PFSK-1 (cell line): ENCODE data around the gene FUT8.

Experiments
- FOXP2 ChIP-seq: optimal IDR thresholded peaks from 2 replicates; pipeline ENCODE3; 2011; ENCODE audit warnings: borderline replicate concordance, control low read depth, inconsistent platforms; ENCODE audit not compliant: insufficient read depth; ENCODE audit errors: extremely low read length, extremely low read depth
- POLR2AphosphoS5 ChIP-seq: IDR thresholded peaks from 2 replicates; pipeline ENCODE4 v1.6.1; 2012; ENCODE audit warnings: low read depth, mild to moderate bottlenecking, control low read depth, low read length, moderate library complexity
- SIN3A ChIP-seq: IDR thresholded peaks from 2 replicates; pipeline ENCODE4 v1.6.1; 2012; ENCODE audit warnings: mild to moderate bottlenecking, low read length, moderate library complexity, borderline replicate concordance; ENCODE audit not compliant: insufficient read depth
- TAF1 ChIP-seq: IDR thresholded peaks from 2 replicates; pipeline ENCODE4 v1.6.1; 2012; ENCODE audit warnings: low read length, control low read depth, borderline replicate concordance; ENCODE audit not compliant: insufficient read depth
- TF ChIP-seq, protein P1 (sequence below), 2 experiments: IDR thresholded peaks; 2 replicates each; pipeline versions ENCODE4 v1.6.1 to v1.8.0; 2011 to 2012; ENCODE audit warnings: low read depth in 2 of 2, low read length in 2 of 2, control low read depth in 1 of 2, inconsistent platforms in 1 of 2, mild to moderate bottlenecking in 1 of 2, moderate library complexity in 1 of 2; ENCODE audit not compliant: insufficient read depth in 1 of 2

FUT8 gene

GRCh38 chr14:65373016-65373670 is 39.4 kb upstream of the FUT8 start:
- TF ChIP-seq TAF1: no peak
- no peak for TF ChIP-seq FOXP2
- no peak for TF ChIP-seq SIN3A
- TF ChIP-seq POLR2AphosphoS5: no peak
- TF ChIP-seq, protein P1, sequence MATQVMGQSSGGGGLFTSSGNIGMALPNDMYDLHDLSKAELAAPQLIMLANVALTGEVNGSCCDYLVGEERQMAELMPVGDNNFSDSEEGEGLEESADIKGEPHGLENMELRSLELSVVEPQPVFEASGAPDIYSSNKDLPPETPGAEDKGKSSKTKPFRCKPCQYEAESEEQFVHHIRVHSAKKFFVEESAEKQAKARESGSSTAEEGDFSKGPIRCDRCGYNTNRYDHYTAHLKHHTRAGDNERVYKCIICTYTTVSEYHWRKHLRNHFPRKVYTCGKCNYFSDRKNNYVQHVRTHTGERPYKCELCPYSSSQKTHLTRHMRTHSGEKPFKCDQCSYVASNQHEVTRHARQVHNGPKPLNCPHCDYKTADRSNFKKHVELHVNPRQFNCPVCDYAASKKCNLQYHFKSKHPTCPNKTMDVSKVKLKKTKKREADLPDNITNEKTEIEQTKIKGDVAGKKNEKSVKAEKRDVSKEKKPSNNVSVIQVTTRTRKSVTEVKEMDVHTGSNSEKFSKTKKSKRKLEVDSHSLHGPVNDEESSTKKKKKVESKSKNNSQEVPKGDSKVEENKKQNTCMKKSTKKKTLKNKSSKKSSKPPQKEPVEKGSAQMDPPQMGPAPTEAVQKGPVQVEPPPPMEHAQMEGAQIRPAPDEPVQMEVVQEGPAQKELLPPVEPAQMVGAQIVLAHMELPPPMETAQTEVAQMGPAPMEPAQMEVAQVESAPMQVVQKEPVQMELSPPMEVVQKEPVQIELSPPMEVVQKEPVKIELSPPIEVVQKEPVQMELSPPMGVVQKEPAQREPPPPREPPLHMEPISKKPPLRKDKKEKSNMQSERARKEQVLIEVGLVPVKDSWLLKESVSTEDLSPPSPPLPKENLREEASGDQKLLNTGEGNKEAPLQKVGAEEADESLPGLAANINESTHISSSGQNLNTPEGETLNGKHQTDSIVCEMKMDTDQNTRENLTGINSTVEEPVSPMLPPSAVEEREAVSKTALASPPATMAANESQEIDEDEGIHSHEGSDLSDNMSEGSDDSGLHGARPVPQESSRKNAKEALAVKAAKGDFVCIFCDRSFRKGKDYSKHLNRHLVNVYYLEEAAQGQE (IDR thresholded peaks at IDR 0.05; ENCODE audit: insufficient read depth in 1 of 2, low read depth in 2 of 2, low read length in 2 of 2): no peak

DNA sequence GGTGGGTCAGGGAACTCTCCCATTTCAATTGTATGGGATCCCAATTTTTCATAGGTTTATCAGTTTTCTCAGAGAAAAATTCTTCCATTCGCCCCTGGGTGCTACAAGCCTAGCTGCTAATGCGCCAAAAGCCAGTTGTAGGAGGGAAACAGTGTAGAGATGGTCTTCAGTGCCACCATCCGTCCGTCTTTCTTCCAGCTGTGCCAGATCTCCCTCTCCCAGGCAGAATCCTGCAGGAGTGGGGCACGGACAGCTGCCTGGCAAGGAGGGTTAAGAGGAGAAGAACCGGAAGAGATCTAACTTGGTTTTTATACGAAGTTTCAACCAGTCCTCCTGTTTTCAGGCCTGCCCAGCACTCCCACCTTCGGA is 38.9 kb upstream of the FUT8 start:
- no peak for TF ChIP-seq SIN3A
- TF ChIP-seq TAF1: no peak
- TF ChIP-seq, protein P1 (IDR thresholded peaks at IDR 0.05; ENCODE audit: insufficient read depth in 1 of 2, low read depth in 2 of 2, low read length in 2 of 2): no peak
- no peak for TF ChIP-seq POLR2AphosphoS5
- TF ChIP-seq FOXP2: no peak

DNA sequence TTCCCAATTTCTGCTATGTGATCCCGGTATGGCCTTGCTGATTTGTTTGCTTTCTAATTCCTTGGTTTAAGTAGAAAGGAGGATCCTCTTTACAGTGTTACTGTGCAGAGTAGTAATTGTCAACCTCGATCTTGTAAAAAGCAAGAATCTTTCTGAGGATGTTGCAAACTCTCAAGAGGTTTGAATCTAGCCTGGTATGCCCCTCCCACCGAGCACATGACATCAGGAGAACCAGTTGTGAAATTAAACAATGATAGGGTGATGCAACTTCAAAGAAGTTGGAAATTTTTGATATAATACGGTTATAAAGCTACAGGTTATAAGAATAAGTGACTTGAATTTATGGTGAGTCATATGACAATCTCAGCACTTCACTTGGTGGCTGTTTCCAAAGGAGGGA is 35.0 kb upstream of the FUT8 start:
- TF ChIP-seq, protein P1 (IDR thresholded peaks at IDR 0.05; ENCODE audit: insufficient read depth in 1 of 2, low read depth in 2 of 2, low read length in 2 of 2): no peak
- no peak for TF ChIP-seq SIN3A
- no peak for TF ChIP-seq TAF1
- no peak for TF ChIP-seq POLR2AphosphoS5
- no peak for TF ChIP-seq FOXP2

- TF ChIP-seq POLR2AphosphoS5 (no peak), SIN3A (no peak), FOXP2 (no peak), TAF1 (no peak)
- TF ChIP-seq, protein P1 (IDR thresholded peaks at IDR 0.05; ENCODE audit: insufficient read depth in 1 of 2, low read depth in 2 of 2, low read length in 2 of 2): no peak
Observed at GRCh38 chr14:65382586-65382985, 29.9 kb upstream of the FUT8 start.
